ENCODE measurements around the gene CAPS. TPM values are rescaled to one million over a fixed set of nuclear protein-coding genes. Genes with fewer than 3 reads are reported as not detected.

CAPS gene
- total and polyA plus RNA-seq, 9 donors, result 1.7 to 313 (median 22.3) TPM

GRCh38 chr19:5950741-5951140, 36.7 kb downstream of the CAPS start:
- no peaks in the 10 kb centered on the region for H3K27me3 ChIP-seq
- intact Hi-C loops (cut with DNase I), result no loop called here
- H3K36me3 ChIP-seq, result no peaks in the 10 kb centered on the region
- TF ChIP-seq POLR2A (IDR thresholded peaks at IDR 0.05) (no peak), EP300 (IDR thresholded peaks at IDR 0.05) (no peak), CTCF (IDR thresholded peaks at IDR 0.05) (no peak)
- H3K4me1 ChIP-seq (ENCODE audit: insufficient read depth), result peaks cover 17% of the 10 kb centered on the region
- H3K27ac ChIP-seq, result no peak overlapping the region
- 73 to 79% (median 76%) methylated on average over 3 of the region's 3 CpGs for WGBS, 3 donors
- no peak for DNase-seq
- no peaks in the 10 kb centered on the region for H3K9me3 ChIP-seq
- H3K4me3 ChIP-seq, result no peak overlapping the region

DNA sequence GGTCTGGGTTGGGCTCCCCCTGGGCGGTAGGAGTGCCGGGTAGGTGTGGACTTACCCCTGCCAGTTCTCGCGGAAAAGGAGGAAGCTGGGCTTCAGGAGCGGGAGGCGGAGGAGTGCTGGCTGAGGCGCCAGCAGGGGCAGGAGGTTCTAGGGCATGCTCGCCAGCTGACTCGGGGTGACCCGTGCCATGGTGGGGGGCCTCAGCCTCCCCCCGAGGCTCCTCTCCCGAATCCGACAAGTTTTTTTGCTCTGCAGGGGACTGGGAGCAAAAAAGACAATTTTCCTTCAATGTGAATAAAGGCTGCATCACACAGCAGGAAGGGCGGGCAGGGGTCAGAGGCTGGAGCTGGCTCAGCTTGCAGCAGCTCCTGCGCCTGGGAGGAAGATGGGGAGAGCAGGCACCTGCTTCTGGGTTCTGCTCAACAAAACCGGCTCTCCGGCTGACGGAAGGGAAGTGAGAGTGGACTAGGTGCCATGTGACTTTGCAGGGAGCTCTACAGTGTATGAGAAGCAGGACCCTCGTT, 37.3 kb downstream of the CAPS start:
- no peak for TF ChIP-seq POLR2A (IDR thresholded peaks at IDR 0.05)
- TF ChIP-seq CTCF (IDR thresholded peaks at IDR 0.05), result no peak
- TF ChIP-seq EP300 (IDR thresholded peaks at IDR 0.05), result no peak
- no peaks in the 10 kb centered on the region for H3K9me3 ChIP-seq
- no peaks in the 10 kb centered on the region for H3K36me3 ChIP-seq
- H3K27ac ChIP-seq, result no peak overlapping the region
- intact Hi-C loops (cut with DNase I), result no loop called here
- H3K4me3 ChIP-seq, result no peak overlapping the region
- DNase-seq, result no peak
- H3K4me1 ChIP-seq (ENCODE audit: insufficient read depth), result peaks cover 17% of the 10 kb centered on the region
- 71 to 81% (median 77%) methylated on average over 19 of the region's 19 CpGs for WGBS, 3 donors
- H3K27me3 ChIP-seq, result no peaks in the 10 kb centered on the region

DNA sequence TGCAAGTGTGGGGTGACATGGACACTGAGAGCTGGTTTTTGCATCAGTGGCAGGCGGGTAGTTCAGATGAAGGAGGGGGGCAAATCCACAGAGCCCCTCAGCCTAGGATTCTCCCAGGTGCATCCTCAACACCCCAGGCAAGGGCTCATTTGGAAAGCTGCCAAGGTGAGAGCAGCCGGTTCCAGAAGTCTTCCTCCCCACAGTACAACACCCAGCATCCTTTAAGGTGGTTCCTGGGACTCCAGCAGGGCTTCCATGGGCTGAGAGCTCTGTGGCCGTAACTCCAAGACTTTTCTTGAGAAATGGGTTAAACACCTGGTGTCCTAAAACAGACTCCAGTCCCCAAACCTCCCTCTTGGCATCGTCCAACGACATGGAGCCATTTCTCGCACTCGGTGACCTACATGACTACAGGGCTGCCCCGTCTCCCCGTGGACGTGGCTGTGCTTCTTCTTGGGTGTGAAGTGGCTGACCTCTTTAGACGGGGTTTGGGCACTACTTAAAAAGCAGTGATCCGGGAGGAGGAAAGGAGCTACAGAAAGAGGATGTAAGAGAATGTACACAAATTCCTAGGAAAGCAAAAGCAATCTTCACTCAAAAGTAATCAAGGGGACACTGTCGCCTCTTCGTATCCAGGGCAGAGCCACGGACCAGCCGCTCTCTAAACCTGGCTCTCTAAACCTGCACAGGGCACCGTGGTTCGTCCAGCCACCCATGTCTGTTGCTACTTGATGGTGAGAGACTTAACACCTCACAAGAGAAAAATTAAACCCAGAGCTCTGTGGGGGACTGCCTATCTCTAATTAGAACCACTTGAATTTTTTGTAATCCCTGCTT, 38.4 kb downstream of the CAPS start:
- H3K4me1 ChIP-seq (ENCODE audit: insufficient read depth), result peaks cover 19% of the 10 kb centered on the region
- no peaks in the 10 kb centered on the region for H3K27me3 ChIP-seq
- H3K36me3 ChIP-seq, result no peaks in the 10 kb centered on the region
- WGBS, 3 donors, result 60 to 69% (median 66%) methylated on average over 18 of the region's 18 CpGs
- H3K27ac ChIP-seq, result no peak overlapping the region
- DNase-seq, result no peak
- no peaks in the 10 kb centered on the region for H3K9me3 ChIP-seq
- no peak for TF ChIP-seq EP300 (IDR thresholded peaks at IDR 0.05)
- no peak for TF ChIP-seq POLR2A (IDR thresholded peaks at IDR 0.05)
- TF ChIP-seq CTCF (IDR thresholded peaks at IDR 0.05), result no peak
- intact Hi-C loops (cut with DNase I), result loop anchor here in 1 of 4 donors (1.0 kb wide), 1 partner anchor 28 kb away; no protein-coding TSS in a partner anchor
- no peak overlapping the region for H3K4me3 ChIP-seq

- Histone ChIP-seq H3K9me3 (no peaks in the 10 kb centered on the region), H3K27ac (no peak overlapping the region), H3K4me1 (ENCODE audit: insufficient read depth) (peaks cover 19% of the 10 kb centered on the region), H3K36me3 (no peaks in the 10 kb centered on the region), H3K4me3 (no peak overlapping the region), H3K27me3 (no peaks in the 10 kb centered on the region)
- no peak for TF ChIP-seq EP300 (IDR thresholded peaks at IDR 0.05)
- TF ChIP-seq POLR2A (IDR thresholded peaks at IDR 0.05), result no peak
- no peak for TF ChIP-seq CTCF (IDR thresholded peaks at IDR 0.05)
- intact Hi-C loops (cut with DNase I), result loop anchor here in 1 of 4 donors (1.0 kb wide), 1 partner anchor 29 kb away; no protein-coding TSS in a partner anchor
- DNase-seq, result no peak
- WGBS, 3 donors, result 73 to 78% (median 75%) methylated on average over 5 of the region's 5 CpGs
Measured at GRCh38 chr19:5953030-5953589, 39.1 kb downstream of the CAPS start.
